ENCODE data around the gene CDK2. TPM values are rescaled to one million over a fixed set of nuclear protein-coding genes. Genes with fewer than 3 reads are reported as not detected.

The CDK2 gene
- total and polyA plus RNA-seq, 7 experiments from 2014 or later: 7.0 to 77.2 (median 20.7) TPM

DNA sequence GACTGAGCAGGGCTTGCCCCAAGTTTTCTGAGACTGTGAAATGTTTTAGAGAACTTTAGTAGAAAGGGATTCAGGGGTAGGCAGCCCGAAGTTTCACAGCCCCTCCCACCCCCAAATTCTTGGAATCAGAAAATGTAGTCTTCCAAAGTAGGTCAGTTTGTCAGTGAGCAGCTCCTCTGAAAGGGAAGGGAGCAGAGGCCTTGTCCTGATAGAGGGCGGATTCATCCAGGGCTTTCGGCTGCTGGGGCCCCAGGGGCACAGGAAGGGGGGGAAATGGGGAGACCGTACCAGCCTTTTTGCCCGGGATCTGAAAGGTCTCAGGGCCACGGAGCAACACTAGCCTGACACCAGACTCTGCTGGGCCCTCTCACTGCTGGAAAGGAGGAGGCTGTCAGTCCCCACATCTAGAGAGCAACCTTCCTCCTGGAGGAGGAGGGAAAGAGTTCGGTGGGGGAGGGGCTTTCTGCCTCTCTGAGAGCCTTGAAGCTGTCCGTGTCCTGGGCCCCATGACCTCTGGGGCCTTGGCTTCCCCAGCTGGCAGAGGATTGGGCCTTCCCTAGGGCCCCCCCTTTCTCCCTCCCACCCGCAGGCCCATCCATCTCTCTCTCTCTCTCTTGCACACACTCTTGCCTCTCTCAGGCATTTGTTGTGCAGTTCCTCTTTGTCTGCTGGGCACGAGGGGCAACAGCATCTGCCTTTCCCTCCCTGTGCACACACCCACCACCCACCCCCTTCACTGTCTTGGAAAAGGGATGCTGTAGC lies 54.0 kb downstream of the CDK2 start, which contains the start of gene IKZF4:
IKZF4 (plus strand) TSS at position 621 of the 762 bp plus-strand sequence. CDS start 451 bp downstream, outside the sequence.
- Mint-ChIP-seq H3K9me3 (no peaks in the 10 kb centered on the region), H3K36me3 (peaks cover 0 to 19% (median 5%) of the 10 kb centered on the region in 5 donors), H3K27me3 (no peaks in the 10 kb centered on the region), H3K27ac (peak within 1 kb of the TSS; percentile 73 to 97 (median 93)), H3K4me1 (peaks cover 7 to 58% (median 24%) of the 10 kb centered on the region in 7 donors), H3K4me3 (peak within 1 kb of the TSS; percentile 80 to 97 (median 88))
- H3K27ac ChIP-seq (ENCODE audit: low read depth, low read length): peak within 1 kb of the TSS; percentile 62
- ATAC-seq (peak; percentile 55), DNase-seq (peak in 1 of 9 donors; percentile 36)
- CTCF ChIA-PET: interaction anchor here (0.6 to 1.5 kb wide), 3 partner anchors 9 to 11 kb away, joined by 3 to 4 read pairs (median 4); no protein-coding TSS in a partner anchor
- no peaks in the 10 kb centered on the region for H3K9me3 ChIP-seq (ENCODE audit: control insufficient read depth in 2 of 3, low read length in 3 of 3)
- peaks cover 0 to 3% (median 0%) of the 10 kb centered on the region in 3 experiments for H3K36me3 ChIP-seq (ENCODE audit: control insufficient read depth in 2 of 3, insufficient read depth in 3 of 3, low read length in 3 of 3)
- H3K27me3 ChIP-seq (ENCODE audit: control insufficient read depth in 2 of 2, insufficient read depth in 2 of 2, low read length in 2 of 2): no peaks in the 10 kb centered on the region
- H3K4me1 ChIP-seq (ENCODE audit: control insufficient read depth in 2 of 2, insufficient read depth in 2 of 2, low read length in 2 of 2): peaks cover 0 to 16% of the 10 kb centered on the region in 2 donors
- peak within 1 kb of the TSS; percentile 41 for H3K4me3 ChIP-seq (ENCODE audit: low read length)
- POLR2A ChIA-PET: interaction anchor here (0.5 to 1.9 kb wide), 3 partner anchors 24 to 46 kb away, joined by 3 to 7 read pairs (median 5); partner anchors contain the start of gene RAB5B
- intact Hi-C loops (cut with micrococcal nuclease): loop anchor here (1.0 to 5.0 kb wide), 5 partner anchors 9 to 93 kb away; partner anchors contain the start of genes PYM1 (in 1 of the 2) and SUOX (in 1 of the 2)

DNA sequence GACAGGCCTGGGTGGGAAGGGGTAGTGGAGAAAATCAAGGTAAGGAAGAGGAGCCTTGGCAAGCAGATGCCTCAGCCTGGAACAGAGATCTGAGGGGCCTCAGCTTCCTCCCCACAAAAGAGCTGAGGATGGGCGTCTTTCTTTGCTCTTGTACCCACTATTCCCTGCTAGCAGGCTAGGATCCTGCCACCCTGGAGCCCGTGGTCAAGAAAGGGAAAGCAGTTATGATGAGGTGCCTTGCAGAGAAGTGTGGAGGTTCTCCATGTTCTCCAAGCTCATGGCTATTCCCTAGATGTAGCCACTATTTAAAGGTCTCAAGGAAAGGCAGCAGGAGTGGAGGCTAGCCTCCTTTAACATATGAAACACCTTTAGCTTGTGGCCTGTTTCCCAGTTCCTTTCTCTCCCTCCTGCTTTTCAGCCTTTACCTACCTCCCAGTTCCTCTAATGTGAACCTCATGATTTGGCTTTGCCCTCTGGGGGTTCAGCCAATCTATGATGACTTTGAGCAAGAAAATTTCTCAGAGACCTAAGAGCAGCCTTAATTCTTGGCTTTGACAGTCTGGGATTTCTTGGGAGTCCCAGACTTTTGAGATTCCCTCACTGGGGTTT lies 55.4 kb downstream of the CDK2 start:
- ChIA-PET CTCF (interaction anchor here (0.5 to 1.5 kb wide), 5 partner anchors 8 to 755 kb away, joined by 3 to 6 read pairs (median 3); no protein-coding TSS in a partner anchor), POLR2A (interaction anchor here (0.7 to 1.6 kb wide), 11 partner anchors 11 to 300 kb away, joined by 3 to 9 read pairs (median 3); partner anchors contain the start of gene RAB5B)
- Histone ChIP-seq H3K36me3 (ENCODE audit: control insufficient read depth in 2 of 3, insufficient read depth in 3 of 3, low read length in 3 of 3) (peaks cover 0 to 4% (median 0%) of the 10 kb centered on the region in 3 experiments), H3K9me3 (ENCODE audit: control insufficient read depth in 2 of 3, low read length in 3 of 3) (no peaks in the 10 kb centered on the region), H3K27me3 (ENCODE audit: control insufficient read depth in 2 of 2, insufficient read depth in 2 of 2, low read length in 2 of 2) (no peaks in the 10 kb centered on the region), H3K27ac (ENCODE audit: low read depth, low read length) (peak overlapping the region; percentile 62), H3K4me1 (ENCODE audit: control insufficient read depth in 2 of 2, insufficient read depth in 2 of 2, low read length in 2 of 2) (peaks cover 0 to 16% of the 10 kb centered on the region in 2 donors), H3K4me3 (ENCODE audit: low read length) (peak overlapping the region; percentile 41)
- H3K27ac Mint-ChIP-seq: peak overlapping the region; percentile 73 to 97 (median 93)
- H3K36me3 Mint-ChIP-seq: peaks cover 0 to 23% (median 5%) of the 10 kb centered on the region in 5 donors
- H3K4me1 Mint-ChIP-seq: peaks cover 7 to 56% (median 24%) of the 10 kb centered on the region in 7 donors
- no peak for ATAC-seq
- H3K27me3 Mint-ChIP-seq: no peaks in the 10 kb centered on the region
- DNase-seq: no peak
- peak overlapping the region; percentile 80 to 97 (median 88) for H3K4me3 Mint-ChIP-seq
- H3K9me3 Mint-ChIP-seq: no peaks in the 10 kb centered on the region
- intact Hi-C loops (cut with micrococcal nuclease): loop anchor here (1.0 to 5.0 kb wide), 5 partner anchors 7 to 95 kb away; partner anchors contain the start of genes PYM1 (in 1 of the 2) and SUOX (in 1 of the 2)

Other genes with a start within 250 kb of the CDK2 start
- 10 to 100 TPM; 14.6 to 24.9 (median 15.9) TPM for gene RDH5, start 246.4 kb upstream of the CDK2 start, total RNA-seq
- gene RDH5, start 246.4 kb upstream of the CDK2 start, polyA plus RNA-seq: 1 to 10 TPM in 1 of 2 donors, under 1 TPM in 1; 0.67 to 1.3 TPM
- 100 to 1,000 TPM in 2 of 5 experiments, 10 to 100 TPM in 3; 43.2 to 216 (median 54.3) TPM for gene CD63, start 237.8 kb upstream of the CDK2 start, total RNA-seq
- 10 to 100 TPM; 68.7 to 69.8 TPM for gene CD63, start 237.8 kb upstream of the CDK2 start, polyA plus RNA-seq
- gene GDF11, start 223.7 kb upstream of the CDK2 start, total RNA-seq: 10 to 100 TPM in 3 of 5 experiments, 1 to 10 TPM in 2; 6.6 to 16.2 (median 12.0) TPM
- gene GDF11, start 223.7 kb upstream of the CDK2 start, polyA plus RNA-seq: under 1 TPM; 0.79 TPM
- 10 to 100 TPM; 28.0 to 73.0 (median 41.7) TPM for gene SARNP, start 149.1 kb upstream of the CDK2 start, total RNA-seq
- 100 to 1,000 TPM in 1 of 2 donors, 10 to 100 TPM in 1; 89.7 to 115 TPM for gene SARNP, start 149.1 kb upstream of the CDK2 start, polyA plus RNA-seq
- gene ORMDL2, start 148.8 kb upstream of the CDK2 start, total RNA-seq: 10 to 100 TPM; 12.3 to 67.3 (median 40.5) TPM
- gene ORMDL2, start 148.8 kb upstream of the CDK2 start, polyA plus RNA-seq: 100 to 1,000 TPM in 1 of 2 donors, 10 to 100 TPM in 1; 96.0 to 107 TPM
- 10 to 100 TPM; 20.3 to 36.1 (median 35.9) TPM for gene DNAJC14, start 137.2 kb upstream of the CDK2 start, total RNA-seq
- 10 to 100 TPM; 31.9 to 50.4 TPM for gene DNAJC14, start 137.2 kb upstream of the CDK2 start, polyA plus RNA-seq
- under 1 TPM in 4 of 5 experiments, not detected in 1; 0.24 to 0.84 (median 0.54) TPM for gene MMP19, start 123.9 kb upstream of the CDK2 start, total RNA-seq
- gene MMP19, start 123.9 kb upstream of the CDK2 start, polyA plus RNA-seq: not detected
- gene PYM1, start 38.9 kb upstream of the CDK2 start, total RNA-seq: 10 to 100 TPM; 18.5 to 46.9 (median 35.0) TPM
- 10 to 100 TPM; 62.1 to 70.7 TPM for gene PYM1, start 38.9 kb upstream of the CDK2 start, polyA plus RNA-seq
- 1,000 to 10,000 TPM in 3 of 5 experiments, 100 to 1,000 TPM in 2; 705 to 1,507 (median 1,164) TPM for gene DGKA, start 35.7 kb upstream of the CDK2 start, total RNA-seq
- 100 to 1,000 TPM; 259 to 557 TPM for gene DGKA, start 35.7 kb upstream of the CDK2 start, polyA plus RNA-seq
- not detected for gene PMEL, start 788 bp upstream of the CDK2 start, total RNA-seq
- gene PMEL, start 788 bp upstream of the CDK2 start, polyA plus RNA-seq: under 1 TPM; 0.09 to 0.57 TPM
- gene RAB5B, start 7.2 kb downstream of the CDK2 start, total RNA-seq: 100 to 1,000 TPM in 1 of 5 experiments, 10 to 100 TPM in 4; 45.2 to 109 (median 62.7) TPM
- gene RAB5B, start 7.2 kb downstream of the CDK2 start, polyA plus RNA-seq: 10 to 100 TPM; 69.6 to 86.7 TPM
- 10 to 100 TPM in 1 of 5 experiments, 1 to 10 TPM in 4; 1.9 to 10.4 (median 7.1) TPM for gene SUOX, start 30.4 kb downstream of the CDK2 start, total RNA-seq
- gene SUOX, start 30.4 kb downstream of the CDK2 start, polyA plus RNA-seq: under 1 TPM; 0.14 to 0.21 TPM
- 10 to 100 TPM in 1 of 5 experiments, 1 to 10 TPM in 4; 3.6 to 37.8 (median 5.3) TPM for gene IKZF4, start 54.2 kb downstream of the CDK2 start, total RNA-seq
- 1 to 10 TPM in 1 of 2 donors, under 1 TPM in 1; 0.54 to 2.0 TPM for gene IKZF4, start 54.2 kb downstream of the CDK2 start, polyA plus RNA-seq
- gene RPS26, start 75.1 kb downstream of the CDK2 start, total RNA-seq: 10 to 100 TPM; 40.8 to 64.5 (median 46.4) TPM
- gene RPS26, start 75.1 kb downstream of the CDK2 start, polyA plus RNA-seq: 100 to 1,000 TPM; 578 to 717 TPM
- 1 to 10 TPM; 1.0 to 6.4 (median 1.9) TPM for gene ERBB3, start 113.3 kb downstream of the CDK2 start, total RNA-seq
- under 1 TPM; 0.22 to 0.51 TPM for gene ERBB3, start 113.3 kb downstream of the CDK2 start, polyA plus RNA-seq
- 100 to 1,000 TPM in 3 of 5 experiments, 10 to 100 TPM in 2; 61.7 to 254 (median 109) TPM for gene PA2G4, start 137.7 kb downstream of the CDK2 start, total RNA-seq
- 100 to 1,000 TPM; 216 to 218 TPM for gene PA2G4, start 137.7 kb downstream of the CDK2 start, polyA plus RNA-seq
- 1,000 to 10,000 TPM; 3,787 to 6,048 (median 5,952) TPM for gene RPL41, start 149.8 kb downstream of the CDK2 start, total RNA-seq
- gene RPL41, start 149.8 kb downstream of the CDK2 start, polyA plus RNA-seq: over 10,000 TPM in 1 of 2 donors, 1,000 to 10,000 TPM in 1; 6,745 to 10,251 TPM
- gene ZC3H10, start 151.4 kb downstream of the CDK2 start, total RNA-seq: 10 to 100 TPM in 3 of 5 experiments, 1 to 10 TPM in 2; 7.8 to 16.3 (median 13.3) TPM
- gene ZC3H10, start 151.4 kb downstream of the CDK2 start, polyA plus RNA-seq: 1 to 10 TPM; 2.4 to 4.1 TPM
- gene ESYT1, start 161.4 kb downstream of the CDK2 start, total RNA-seq: 100 to 1,000 TPM; 121 to 300 (median 221) TPM
- 100 to 1,000 TPM; 282 to 353 TPM for gene ESYT1, start 161.4 kb downstream of the CDK2 start, polyA plus RNA-seq
- 10 to 100 TPM in 2 of 5 experiments, 1 to 10 TPM in 3; 3.7 to 60.3 (median 8.9) TPM for gene MYL6B, start 185.8 kb downstream of the CDK2 start, total RNA-seq
- gene MYL6B, start 185.8 kb downstream of the CDK2 start, polyA plus RNA-seq: 1 to 10 TPM; 5.6 to 6.7 TPM
- 1,000 to 10,000 TPM in 1 of 5 experiments, 100 to 1,000 TPM in 4; 428 to 1,509 (median 467) TPM for gene MYL6, start 191.5 kb downstream of the CDK2 start, total RNA-seq
- gene MYL6, start 191.5 kb downstream of the CDK2 start, polyA plus RNA-seq: 1,000 to 10,000 TPM; 1,845 to 2,144 TPM
- 100 to 1,000 TPM; 118 to 187 (median 149) TPM for gene SMARCC2, start 222.7 kb downstream of the CDK2 start, total RNA-seq
- 10 to 100 TPM; 64.6 to 88.9 TPM for gene SMARCC2, start 222.7 kb downstream of the CDK2 start, polyA plus RNA-seq

Measured in naive thymus-derived CD4-positive, alpha-beta T cell (primary cell).